ENCODE measurements around the gene PSMG3. TPM values are rescaled to one million over a fixed set of nuclear protein-coding genes. Genes with fewer than 3 reads are reported as not detected.

PSMG3 gene
- total and polyA plus RNA-seq, 2 experiments from 2014 or later = 28.3 to 84.8 TPM

GRCh38 chr7:1598286-1598685 is 28.5 kb upstream of the PSMG3 start:
- no peaks in the 10 kb centered on the region for H3F3A ChIP-seq (replicated peaks; ENCODE audit: low read depth)
- Mint-ChIP-seq H3K4me1 (no peaks in the 10 kb centered on the region; the same call in 2 of the 3 replicates), H3K27me3 (ENCODE audit: insufficient read depth, low read depth, poor library complexity) (peaks cover 15% of the 10 kb centered on the region), H3K9me3 (no peaks in the 10 kb centered on the region), H3K36me3 (ENCODE audit: low read depth) (no peaks in the 10 kb centered on the region; the same call in 2 of the 3 replicates), H3K27ac (no peak overlapping the region), H3K4me3 (no peak overlapping the region)
- H2AFZ ChIP-seq = no peak overlapping the region
- H3K79me2 ChIP-seq (replicated peaks; ENCODE audit: insufficient read depth) = no peaks in the 10 kb centered on the region
- H3K4me3 ChIP-seq = no peak overlapping the region
- no peak overlapping the region for H3K27ac ChIP-seq (ENCODE audit: low read depth)
- H3K9me2 ChIP-seq (ENCODE audit: insufficient read depth) = no peaks in the 10 kb centered on the region
- H3K27me3 ChIP-seq (ENCODE audit: insufficient read depth) = no peaks in the 10 kb centered on the region
- ATAC-seq (no peak), DNase-seq (ENCODE audit: low spot score) (no peak)
- no peaks in the 10 kb centered on the region for H3K36me3 ChIP-seq (ENCODE audit: insufficient read depth)
- H4K20me1 ChIP-seq (replicated peaks; ENCODE audit: insufficient read depth) = no peaks in the 10 kb centered on the region
- no peaks in the 10 kb centered on the region for H3K4me1 ChIP-seq (ENCODE audit: insufficient read depth)
- no peak for TF ChIP-seq POLR2AphosphoS5 (IDR thresholded peaks at IDR 0.05; ENCODE audit: low read depth)
- no peak for TF ChIP-seq CREB1 (CRISPR knock-in tag; IDR thresholded peaks at IDR 0.05; ENCODE audit: low read depth)
- TF ChIP-seq ZNF331 (CRISPR knock-in tag; IDR thresholded peaks at IDR 0.05; ENCODE audit: low read depth) = no peak
- no peak for TF ChIP-seq EZH2 (IDR thresholded peaks at IDR 0.05; ENCODE audit: low read depth, unreplicated experiment)
- no peak for TF ChIP-seq JUNB (IDR thresholded peaks at IDR 0.05; ENCODE audit: unreplicated experiment)
- TF ChIP-seq ZNF462 (CRISPR knock-in tag; IDR thresholded peaks at IDR 0.05) = no peak
- TF ChIP-seq ZNF114 (CRISPR knock-in tag; IDR thresholded peaks at IDR 0.05) = no peak
- no peak for TF ChIP-seq NANOG (IDR thresholded peaks at IDR 0.05; ENCODE audit: borderline replicate concordance)
- TF ChIP-seq ETS1 (IDR thresholded peaks at IDR 0.05) = no peak
- TF ChIP-seq STAT1 (IDR thresholded peaks at IDR 0.05; ENCODE audit: unreplicated experiment) = no peak
- TF ChIP-seq CTCF (conservative IDR thresholded peaks at IDR 0.05; ENCODE audit: low read depth in 2 of 2) = no peak
- no peak for TF ChIP-seq EZH2phosphoT487 (IDR thresholded peaks at IDR 0.05; ENCODE audit: unreplicated experiment)
- TF ChIP-seq, protein P1, sequence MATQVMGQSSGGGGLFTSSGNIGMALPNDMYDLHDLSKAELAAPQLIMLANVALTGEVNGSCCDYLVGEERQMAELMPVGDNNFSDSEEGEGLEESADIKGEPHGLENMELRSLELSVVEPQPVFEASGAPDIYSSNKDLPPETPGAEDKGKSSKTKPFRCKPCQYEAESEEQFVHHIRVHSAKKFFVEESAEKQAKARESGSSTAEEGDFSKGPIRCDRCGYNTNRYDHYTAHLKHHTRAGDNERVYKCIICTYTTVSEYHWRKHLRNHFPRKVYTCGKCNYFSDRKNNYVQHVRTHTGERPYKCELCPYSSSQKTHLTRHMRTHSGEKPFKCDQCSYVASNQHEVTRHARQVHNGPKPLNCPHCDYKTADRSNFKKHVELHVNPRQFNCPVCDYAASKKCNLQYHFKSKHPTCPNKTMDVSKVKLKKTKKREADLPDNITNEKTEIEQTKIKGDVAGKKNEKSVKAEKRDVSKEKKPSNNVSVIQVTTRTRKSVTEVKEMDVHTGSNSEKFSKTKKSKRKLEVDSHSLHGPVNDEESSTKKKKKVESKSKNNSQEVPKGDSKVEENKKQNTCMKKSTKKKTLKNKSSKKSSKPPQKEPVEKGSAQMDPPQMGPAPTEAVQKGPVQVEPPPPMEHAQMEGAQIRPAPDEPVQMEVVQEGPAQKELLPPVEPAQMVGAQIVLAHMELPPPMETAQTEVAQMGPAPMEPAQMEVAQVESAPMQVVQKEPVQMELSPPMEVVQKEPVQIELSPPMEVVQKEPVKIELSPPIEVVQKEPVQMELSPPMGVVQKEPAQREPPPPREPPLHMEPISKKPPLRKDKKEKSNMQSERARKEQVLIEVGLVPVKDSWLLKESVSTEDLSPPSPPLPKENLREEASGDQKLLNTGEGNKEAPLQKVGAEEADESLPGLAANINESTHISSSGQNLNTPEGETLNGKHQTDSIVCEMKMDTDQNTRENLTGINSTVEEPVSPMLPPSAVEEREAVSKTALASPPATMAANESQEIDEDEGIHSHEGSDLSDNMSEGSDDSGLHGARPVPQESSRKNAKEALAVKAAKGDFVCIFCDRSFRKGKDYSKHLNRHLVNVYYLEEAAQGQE (IDR thresholded peaks at IDR 0.05; ENCODE audit: unreplicated experiment) = no peak
- no peak overlapping the region for H3K4me2 ChIP-seq
